Mesothelial cell of epicardium (in vitro differentiated cells): ENCODE measurements around the gene RALGAPA2. TPM values are rescaled to one million over a fixed set of nuclear protein-coding genes. Genes with fewer than 3 reads are reported as not detected.

Experiments
- DNase-seq, 2 experiments: peaks; one replicate each; pipeline ENCODE4 v3.0.0; 2021; ENCODE audit warnings: low spot score in 2 of 2; ENCODE audit not compliant: unreplicated experiment in 2 of 2
- H3K27ac Mint-ChIP-seq: 2 replicates; pipeline ENCODE4 v1.8.0; 2021; ENCODE audit warnings: mixed read lengths
- H3K27me3 Mint-ChIP-seq: 2 replicates; pipeline ENCODE4 v1.8.0; 2021; ENCODE audit warnings: low read depth, mixed read lengths
- H3K36me3 Mint-ChIP-seq: 2 replicates; pipeline ENCODE4 v1.8.0; 2021; ENCODE audit warnings: mixed read lengths
- H3K4me1 Mint-ChIP-seq: 2 replicates; pipeline ENCODE4 v1.8.0; 2021; ENCODE audit warnings: mixed read lengths
- H3K4me3 Mint-ChIP-seq: 2 replicates; pipeline ENCODE4 v1.8.0; 2021; ENCODE audit warnings: mild to moderate bottlenecking, moderate library complexity, mixed read lengths
- H3K9me3 Mint-ChIP-seq: 2 replicates; pipeline ENCODE4 v1.8.0; 2021; ENCODE audit warnings: mixed read lengths
- CTCF ChIP-seq: fragments of 200-600 bp; sonication (generic); IDR thresholded peaks from one replicate; pipeline ENCODE4 v1.5.0; 2021; ENCODE audit warnings: antibody characterized with exemption; ENCODE audit not compliant: unreplicated experiment
- total RNA-seq: library from RNA; stranded (reverse); gene quantifications from 3 replicates; pipeline ENCODE4 v1.2.1, GENCODE V29; 2021

Gene RALGAPA2
- total RNA-seq, 1 donor from 2014 or later, result 27.5 TPM

GRCh38 chr20:20491110-20491783 lies 221.2 kb downstream of the RALGAPA2 start:
- H3K27me3 Mint-ChIP-seq, result no peaks in the 10 kb centered on the region
- H3K36me3 Mint-ChIP-seq, result peaks cover 20% of the 10 kb centered on the region
- H3K9me3 Mint-ChIP-seq, result peaks cover 9% of the 10 kb centered on the region
- no peaks in the 10 kb centered on the region for H3K4me1 Mint-ChIP-seq
- H3K27ac Mint-ChIP-seq, result no peak overlapping the region
- H3K4me3 Mint-ChIP-seq, result no peak overlapping the region
- TF ChIP-seq CTCF, result no peak
- DNase-seq, result no peak

GRCh38 chr20:20490673-20491072 lies 221.8 kb downstream of the RALGAPA2 start:
- DNase-seq, result no peak
- Mint-ChIP-seq H3K4me1 (no peaks in the 10 kb centered on the region), H3K36me3 (peaks cover 20% of the 10 kb centered on the region), H3K4me3 (no peak overlapping the region), H3K27me3 (no peaks in the 10 kb centered on the region), H3K27ac (no peak overlapping the region), H3K9me3 (peaks cover 10% of the 10 kb centered on the region)
- no peak for TF ChIP-seq CTCF

GRCh38 chr20:20489648-20490341 lies 222.6 kb downstream of the RALGAPA2 start:
- peaks cover 10% of the 10 kb centered on the region for H3K9me3 Mint-ChIP-seq
- no peak for DNase-seq
- TF ChIP-seq CTCF, result no peak
- no peaks in the 10 kb centered on the region for H3K4me1 Mint-ChIP-seq
- peaks cover 20% of the 10 kb centered on the region for H3K36me3 Mint-ChIP-seq
- H3K4me3 Mint-ChIP-seq, result no peak overlapping the region
- H3K27me3 Mint-ChIP-seq, result no peaks in the 10 kb centered on the region
- H3K27ac Mint-ChIP-seq, result no peak overlapping the region

- TF ChIP-seq CTCF, result no peak
- Mint-ChIP-seq H3K9me3 (peaks cover 10% of the 10 kb centered on the region), H3K27me3 (no peaks in the 10 kb centered on the region), H3K27ac (no peak overlapping the region), H3K4me1 (no peaks in the 10 kb centered on the region), H3K4me3 (no peak overlapping the region), H3K36me3 (peaks cover 19% of the 10 kb centered on the region)
- no peak for DNase-seq
These were observed 223.4 kb downstream of the RALGAPA2 start for GRCh38 chr20:20489054-20489453.

- H3K27ac Mint-ChIP-seq, result no peak overlapping the region
- no peaks in the 10 kb centered on the region for H3K27me3 Mint-ChIP-seq
- H3K4me1 Mint-ChIP-seq, result no peaks in the 10 kb centered on the region
- H3K4me3 Mint-ChIP-seq, result no peak overlapping the region
- H3K9me3 Mint-ChIP-seq, result peaks cover 10% of the 10 kb centered on the region
- peaks cover 20% of the 10 kb centered on the region for H3K36me3 Mint-ChIP-seq
- no peak for TF ChIP-seq CTCF
- no peak for DNase-seq
These were observed 224.1 kb downstream of the RALGAPA2 start for GRCh38 chr20:20488388-20488787.
